Adrenal gland (tissue), 12 donors: ENCODE data around the gene APLP2. TPM values are rescaled to one million over a fixed set of nuclear protein-coding genes. Genes with fewer than 3 reads are reported as not detected.
"Not testable (repeated sequence)": the region's sequence is repeated elsewhere in the genome, so short reads cannot be mapped to it uniquely, and the experiment has no call there.

Experiments used
- DNase-seq, 7 donors: peaks; one replicate each; pipeline ENCODE4 v3.0.0-alpha.2; 2019 to 2020
- H3K27ac ChIP-seq, 5 donors: fragments of 200-600 bp; sonication (generic) in 4 of 5; 1 replicate in 3 of 5; 2 replicates in 2 of 5; pipeline versions ENCODE4 v1.5.1 to v1.8.0; 2016 to 2020; ENCODE audit warnings: mild to moderate bottlenecking in 1 of 5
- H3K27me3 ChIP-seq: fragments of 200-600 bp; 2 replicates; pipeline ENCODE4 v1.8.0; 2021
- H3K36me3 ChIP-seq, 2 donors: fragments of 200-600 bp; replicated peaks in 1 of 2; 1 replicate in 1 of 2; 2 replicates in 1 of 2; pipeline versions ENCODE4 v1.5.1 to v1.8.0; 2018 to 2022
- H3K4me1 ChIP-seq, 2 donors: fragments of 200-600 bp; replicated peaks in 1 of 2; 1 replicate in 1 of 2; 2 replicates in 1 of 2; pipeline versions ENCODE4 v1.5.1 to v1.8.0; 2018 to 2021
- H3K4me3 ChIP-seq, 4 donors: fragments of 200-600 bp; sonication (generic) in 3 of 4; one replicate each; pipeline ENCODE4 v1.5.1; 2016 to 2018
- H3K9me3 ChIP-seq, 3 donors: fragments of 200-600 bp; sonication (generic) in 1 of 3; replicated peaks in 1 of 3; 1 replicate in 2 of 3; 2 replicates in 1 of 3; pipeline versions ENCODE4 v1.5.1 to v1.8.0; 2016 to 2021
- POLR2A ChIP-seq, 2 donors: fragments of 450-650 bp; IDR thresholded peaks; one replicate each; pipeline ENCODE4 v1.6.1; 2017; ENCODE audit warnings: antibody characterized with exemption in 2 of 2, mild to moderate bottlenecking in 2 of 2, moderate library complexity in 1 of 2
- WGBS, 4 donors: extraction: QIAGEN DNeasy Blood & Tissue Kit in 2 of 4; methylation state at CpG; one replicate each; pipeline versions ENCODE4 v1.1.5 to v1.1.7; 2013 to 2017; 5-methylcytosine and 5-hydroxymethylcytosine counted together
- intact Hi-C, 2 donors: fragments of 100-400 bp; cut with DNase I; formaldehyde crosslinking; loops; one replicate each; pipeline versions ENCODE4 v1.14.1 to v1.15.0; 2022 to 2023
- polyA plus RNA-seq, 3 donors: library from polyadenylated mRNA; stranded (reverse); fragments of 200-250 nt in 2 of 3; fragments of 350-450 nt in 1 of 3; fragmentation: Illumina TruSeq in 1 of 3; extraction: RNeasy Lipid Tissue Mini Kit (QIAGEN cat#74804) in 1 of 3; gene quantifications; one replicate each; pipeline ENCODE4 v1.2.3, GENCODE V29; 2013 to 2014
- total RNA-seq, 9 donors: library from RNA; depleted of rRNA in 4 of 9; stranded (reverse); fragments of >200 nt in 4 of 9; fragments of 120-200 nt in 1 of 9; fragmentation: NEBNext Ultra II Directional in 1 of 9; extraction: Animal tissue kit (Norgen Biotek cat#: 25700) in 1 of 9; gene quantifications; one replicate each; pipeline versions ENCODE4 v1.1.0 to v1.2.4, GENCODE V29; 2013 to 2023
- TF ChIP-seq, protein P1 (sequence below), 6 experiments: fragments of 450-650 bp in 4 of 6; fragments of 200-600 bp in 2 of 6; sonication (generic) in 1 of 6; IDR thresholded peaks; 1 replicate in 5 of 6; 2 replicates in 1 of 6; pipeline versions ENCODE4 v1.5.1 to v1.8.0; 2016 to 2021; ENCODE audit warnings: antibody characterized with exemption in 6 of 6, mild to moderate bottlenecking in 2 of 6, moderate library complexity in 1 of 6
- donor health status: healthy with polysubstance abuse.
- donor health status: Bipolar disorder and iron deficiency.
- donor health status: DM: yes; HTN: yes; CAD: no.
- donor health status: DM: no; HTN: no; CAD: no.
- donor health status: DM: no; HTN: no; CAD: no.
- donor health status: DM: yes; HTN: yes; CAD: no.

The APLP2 gene
- total and polyA plus RNA-seq, 12 donors, result 85.0 to 374 (median 273) TPM

DNA sequence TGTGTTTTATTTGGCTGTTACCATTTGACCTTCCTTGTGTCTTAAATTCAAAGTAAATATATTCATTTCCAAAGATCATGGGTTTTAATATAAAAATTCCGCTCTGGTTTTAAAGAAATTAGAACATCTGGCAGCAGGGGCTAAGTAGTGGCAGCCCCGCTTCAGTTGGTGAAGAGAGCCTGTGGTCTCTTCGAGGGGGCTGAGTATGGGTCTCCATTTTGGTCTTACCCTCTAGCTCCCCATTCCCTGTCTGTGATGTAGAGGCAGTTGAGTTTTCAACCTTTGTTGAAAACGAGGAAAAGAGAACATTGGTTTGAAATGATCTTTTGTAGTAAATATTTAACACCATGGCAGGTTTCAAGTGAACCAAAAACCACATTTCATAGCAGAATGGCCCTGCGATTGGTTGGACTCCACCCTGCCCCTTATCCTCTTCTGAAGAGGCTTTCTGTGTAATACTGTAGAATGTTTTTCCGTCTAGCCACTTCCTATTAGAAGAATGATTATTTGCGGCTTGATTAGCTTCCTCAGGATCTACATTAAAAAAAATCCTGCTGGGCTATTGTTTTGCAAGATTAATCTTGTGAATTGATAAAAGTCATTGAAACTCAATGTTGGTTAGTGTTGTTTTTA lies 17.7 kb downstream of the APLP2 start:
- Histone ChIP-seq H3K4me1 (peaks cover 13 to 28% of the 10 kb centered on the region in 2 donors), H3K27me3 (no peaks in the 10 kb centered on the region), H3K9me3 (no peaks in the 10 kb centered on the region), H3K36me3 (no peaks in the 10 kb centered on the region), H3K27ac (no peak overlapping the region), H3K4me3 (no peak overlapping the region)
- no peak for DNase-seq
- 77 to 83% (median 81%) methylated on average over 7 of the region's 7 CpGs for WGBS, 4 donors
- intact Hi-C loops, result no loop called here
- TF ChIP-seq, protein P1, sequence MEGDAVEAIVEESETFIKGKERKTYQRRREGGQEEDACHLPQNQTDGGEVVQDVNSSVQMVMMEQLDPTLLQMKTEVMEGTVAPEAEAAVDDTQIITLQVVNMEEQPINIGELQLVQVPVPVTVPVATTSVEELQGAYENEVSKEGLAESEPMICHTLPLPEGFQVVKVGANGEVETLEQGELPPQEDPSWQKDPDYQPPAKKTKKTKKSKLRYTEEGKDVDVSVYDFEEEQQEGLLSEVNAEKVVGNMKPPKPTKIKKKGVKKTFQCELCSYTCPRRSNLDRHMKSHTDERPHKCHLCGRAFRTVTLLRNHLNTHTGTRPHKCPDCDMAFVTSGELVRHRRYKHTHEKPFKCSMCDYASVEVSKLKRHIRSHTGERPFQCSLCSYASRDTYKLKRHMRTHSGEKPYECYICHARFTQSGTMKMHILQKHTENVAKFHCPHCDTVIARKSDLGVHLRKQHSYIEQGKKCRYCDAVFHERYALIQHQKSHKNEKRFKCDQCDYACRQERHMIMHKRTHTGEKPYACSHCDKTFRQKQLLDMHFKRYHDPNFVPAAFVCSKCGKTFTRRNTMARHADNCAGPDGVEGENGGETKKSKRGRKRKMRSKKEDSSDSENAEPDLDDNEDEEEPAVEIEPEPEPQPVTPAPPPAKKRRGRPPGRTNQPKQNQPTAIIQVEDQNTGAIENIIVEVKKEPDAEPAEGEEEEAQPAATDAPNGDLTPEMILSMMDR (IDR thresholded peaks at IDR 0.05), result no peak
- TF ChIP-seq POLR2A (IDR thresholded peaks at IDR 0.05), result no peak

DNA sequence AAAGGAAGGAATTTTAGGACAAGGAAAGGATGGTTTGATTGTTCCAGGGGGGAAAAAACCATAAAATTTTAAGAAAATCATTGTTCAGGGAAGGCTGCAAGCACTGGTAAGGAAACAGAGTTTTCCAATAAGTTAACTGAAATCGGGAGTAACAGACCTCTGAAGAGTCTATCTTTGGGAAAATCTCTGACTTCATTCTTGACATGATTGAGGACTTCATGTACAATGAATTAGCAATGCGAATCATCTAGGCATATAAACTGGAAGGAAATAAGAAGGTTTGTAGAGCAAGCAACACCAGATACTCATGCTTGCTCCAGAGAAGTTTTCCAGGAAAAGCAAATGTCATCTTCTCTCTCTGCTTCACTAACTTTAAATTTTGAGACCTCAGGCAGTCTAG lies 18.5 kb downstream of the APLP2 start:
- 64 to 78% (median 76%) methylated on average over 2 of the region's 2 CpGs for WGBS, 4 donors
- TF ChIP-seq POLR2A (IDR thresholded peaks at IDR 0.05), result no peak
- TF ChIP-seq, protein P1 (IDR thresholded peaks at IDR 0.05), result no peak
- no peaks in the 10 kb centered on the region for H3K36me3 ChIP-seq
- DNase-seq, result no peak
- H3K27me3 ChIP-seq, result no peaks in the 10 kb centered on the region
- intact Hi-C loops, result no loop called here
- H3K27ac ChIP-seq, result no peak overlapping the region
- H3K4me1 ChIP-seq, result peaks cover 13 to 31% of the 10 kb centered on the region in 2 donors
- no peak overlapping the region for H3K4me3 ChIP-seq
- H3K9me3 ChIP-seq, result no peaks in the 10 kb centered on the region

DNA sequence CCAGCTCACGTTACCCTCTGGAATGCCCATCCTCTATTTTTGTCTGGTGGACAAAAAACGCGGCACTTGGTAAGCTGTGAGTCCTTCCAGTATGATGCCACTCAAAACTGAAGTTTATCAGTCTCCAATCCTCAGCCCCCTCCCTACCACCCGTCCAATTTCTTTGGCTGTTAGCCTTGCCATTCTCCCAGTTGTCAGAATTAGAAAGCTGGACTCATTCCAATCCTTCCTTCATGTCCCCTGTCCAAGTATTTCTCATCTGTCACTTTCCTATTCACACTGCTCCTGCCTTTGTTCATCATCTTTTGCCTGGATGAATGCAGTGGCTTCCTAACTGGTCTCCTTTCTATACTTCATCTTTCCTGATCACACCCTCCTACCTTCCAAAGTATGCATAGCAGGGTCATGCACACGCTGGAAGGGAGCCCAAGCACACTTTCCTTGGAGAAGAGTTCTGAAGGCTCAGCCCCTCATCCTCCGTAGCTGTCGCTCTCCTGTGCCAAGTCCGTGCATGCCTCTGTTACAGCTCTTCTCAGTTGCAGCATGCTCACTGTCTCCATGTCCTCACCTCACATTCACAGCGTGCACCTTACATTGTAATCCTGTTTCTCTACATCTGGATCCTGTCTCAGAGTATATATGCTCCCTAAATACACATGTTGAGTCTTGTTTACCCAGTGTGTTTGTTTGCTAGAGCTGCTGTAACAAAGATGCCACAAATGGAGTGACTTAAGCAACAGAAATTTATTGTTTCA lies 19.4 kb downstream of the APLP2 start:
- H3K4me1 ChIP-seq, result peaks cover 13 to 35% of the 10 kb centered on the region in 2 donors
- intact Hi-C loops, result no loop called here

DNA sequence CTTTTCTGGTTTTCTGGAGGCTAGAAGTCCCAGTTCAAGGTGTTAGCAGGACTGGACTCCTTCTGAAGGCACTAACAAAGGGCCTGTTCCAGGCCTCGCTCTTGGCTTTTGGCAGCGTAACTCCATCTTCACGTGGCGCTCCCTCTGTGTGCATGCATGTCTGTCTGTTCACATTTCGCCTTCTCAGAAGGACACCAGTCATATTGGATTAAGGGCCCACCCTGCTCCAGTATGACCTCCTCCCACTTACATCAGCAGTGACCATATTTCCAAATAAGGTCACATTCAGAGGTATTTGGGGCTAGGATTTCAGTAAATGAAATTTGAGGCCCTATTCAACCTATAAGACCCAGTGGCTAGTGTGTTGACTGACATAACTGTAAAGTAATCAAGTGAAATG lies 20.0 kb downstream of the APLP2 start:
- Histone ChIP-seq H3K4me1 (peaks cover 13 to 35% of the 10 kb centered on the region in 2 donors), H3K4me3 (no peak overlapping the region), H3K27ac (no peak overlapping the region), H3K36me3 (no peaks in the 10 kb centered on the region), H3K9me3 (no peaks in the 10 kb centered on the region), H3K27me3 (no peaks in the 10 kb centered on the region)
- WGBS, 4 donors, result 96 to 100% (median 97%) methylated on average over 5 of the region's 5 CpGs
- DNase-seq, result no peak
- intact Hi-C loops, result no loop called here
- no peak for TF ChIP-seq POLR2A (IDR thresholded peaks at IDR 0.05)
- TF ChIP-seq, protein P1 (IDR thresholded peaks at IDR 0.05), result no peak

More for the DNA sequence above, 19.4 kb downstream of the APLP2 start:
- no peaks in the 10 kb centered on the region for H3K9me3 ChIP-seq
- no peak overlapping the region for H3K27ac ChIP-seq
- H3K4me3 ChIP-seq, result no peak overlapping the region
- no peak for DNase-seq
- H3K27me3 ChIP-seq, result no peaks in the 10 kb centered on the region
- TF ChIP-seq, protein P1 (IDR thresholded peaks at IDR 0.05), result no peak
- no peak for TF ChIP-seq POLR2A (IDR thresholded peaks at IDR 0.05)
- no peaks in the 10 kb centered on the region for H3K36me3 ChIP-seq
- 78 to 86% (median 82%) methylated on average over 9 of the region's 9 CpGs for WGBS, 4 donors

DNA sequence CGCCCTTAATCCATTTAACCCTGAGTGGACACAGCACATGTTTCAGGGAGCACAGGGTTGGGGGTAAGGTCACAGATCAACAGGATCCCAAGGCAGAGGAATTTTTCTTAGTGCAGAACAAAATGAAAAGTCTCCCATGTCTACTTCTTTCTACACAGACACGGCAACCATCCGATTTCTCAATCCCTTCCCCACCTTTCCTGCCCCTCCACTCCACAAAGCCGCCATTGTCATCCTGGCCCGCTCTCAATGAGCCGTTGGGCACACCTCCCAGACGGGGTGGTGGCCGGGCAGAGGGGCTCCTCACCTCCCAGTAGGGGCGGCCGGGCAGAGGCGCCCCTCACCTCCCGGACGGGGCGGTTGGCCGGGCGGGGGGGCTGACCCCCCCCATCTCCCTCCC lies 20.8 kb downstream of the APLP2 start:
- H3K27ac ChIP-seq, H3K36me3 ChIP-seq, DNase-seq, H3K27me3 ChIP-seq, H3K9me3 ChIP-seq, H3K4me3 ChIP-seq, intact Hi-C loops: not testable (repeated sequence)
- 88 to 95% (median 92%) methylated on average over 8 to 16 of the region's 16 CpGs for WGBS, 4 donors
- H3K4me1 ChIP-seq, result peaks cover 13 to 40% of the 10 kb centered on the region in 2 donors

DNA sequence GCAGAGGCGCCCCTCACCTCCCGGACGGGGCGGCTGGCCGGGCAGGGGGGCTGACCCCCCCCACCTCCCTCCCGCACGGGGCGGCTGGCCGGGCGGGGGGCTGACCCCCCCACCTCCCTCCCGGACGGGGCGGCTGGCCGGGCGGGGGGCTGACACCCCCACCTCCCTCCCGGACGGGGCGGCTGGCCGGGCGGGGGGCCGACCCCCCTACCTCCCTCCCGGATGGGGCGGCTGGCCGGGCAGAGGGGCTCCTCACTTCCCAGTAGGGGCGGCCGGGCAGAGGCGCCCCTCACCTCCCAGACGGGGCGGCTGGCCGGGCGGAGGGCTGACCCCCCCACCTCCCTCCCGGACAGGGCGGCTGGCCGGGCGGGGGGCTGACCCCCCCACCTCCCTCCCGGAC lies 21.5 kb downstream of the APLP2 start:
- H3K27me3 ChIP-seq, DNase-seq, H3K27ac ChIP-seq, H3K4me3 ChIP-seq, H3K9me3 ChIP-seq, intact Hi-C loops, H3K36me3 ChIP-seq: not testable (repeated sequence)
- WGBS, 4 donors, result 92 to 96% methylated on average over 13 to 24 of the region's 36 CpGs; no CpG with 5 or more reads in 2 of the 4 donors
- H3K4me1 ChIP-seq, result peaks cover 13 to 43% of the 10 kb centered on the region in 2 donors
